ENCODE results near the gene HMCN2. TPM values are rescaled to one million over a fixed set of nuclear protein-coding genes. Genes with fewer than 3 reads are reported as not detected.

The HMCN2 gene
- total and polyA plus RNA-seq, 2 of the 4 experiments (the other 2 are of a cell fraction), result 0.02 TPM; not detected in 1

DNA sequence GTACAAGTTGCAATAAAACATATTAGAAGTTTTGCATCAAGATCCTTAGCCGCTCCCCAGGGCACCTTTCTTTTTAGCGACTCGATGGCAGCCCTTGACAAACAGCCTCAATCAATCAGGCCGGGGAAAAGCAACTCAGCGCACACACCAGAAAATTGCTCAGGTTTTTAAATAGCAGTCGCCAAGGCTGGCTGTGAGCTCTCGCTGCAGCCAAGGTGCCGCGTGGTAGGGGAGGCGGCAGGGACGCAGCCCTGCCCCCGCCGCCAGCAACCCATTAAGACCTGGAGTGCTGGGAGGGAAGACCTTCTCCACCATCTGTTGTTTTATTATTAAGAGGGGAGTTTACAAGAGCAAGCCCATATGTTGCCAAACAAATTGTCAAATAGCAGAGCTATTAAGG is 201.8 kb downstream of the HMCN2 start:
- Histone ChIP-seq H4K91ac (ENCODE audit: insufficient read depth, low read depth, low read length) (no peak overlapping the region), H4K8ac (ENCODE audit: low read depth in 2 of 2, low read length in 2 of 2) (no peak overlapping the region), H2AK9ac (replicated peaks; ENCODE audit: low read depth, low read length, poor library complexity) (no peak overlapping the region), H2BK120ac (ENCODE audit: low read depth, low read length) (no peak overlapping the region), H3K56ac (ENCODE audit: extremely low read depth, insufficient read depth, low read length) (no peak overlapping the region), H2AFZ (replicated peaks; ENCODE audit: low read length, poor library complexity) (no peak overlapping the region), H3K9me1 (ENCODE audit: insufficient read depth, low read length) (no peaks in the 10 kb centered on the region), H2AK5ac (ENCODE audit: low read depth, low read length) (no peak overlapping the region), H3K14ac (replicated peaks; ENCODE audit: low read depth, low read length) (no peak overlapping the region), H3K4me1 (ENCODE audit: control insufficient read depth, insufficient read depth, low read length) (no peaks in the 10 kb centered on the region), H3K23ac (ENCODE audit: low read depth, low read length) (no peak overlapping the region), H3K4me3 (ENCODE audit: insufficient read depth, low read depth, low read length) (no peak overlapping the region), H3K4ac (ENCODE audit: low read depth, low read length) (no peak overlapping the region), H3K9ac (ENCODE audit: low read depth, low read length) (no peak overlapping the region), H4K20me1 (ENCODE audit: insufficient read depth, low read length) (no peaks in the 10 kb centered on the region), H3K79me1 (ENCODE audit: low read depth in 1 of 2, low read length in 2 of 2) (no peaks in the 10 kb centered on the region), H3K18ac (ENCODE audit: low read depth, low read length) (no peak overlapping the region), H3K27me3 (ENCODE audit: control insufficient read depth, insufficient read depth, low read length) (peaks cover 26% of the 10 kb centered on the region), H3K27ac (ENCODE audit: insufficient read depth, low read length) (no peak overlapping the region), H2BK20ac (ENCODE audit: low read depth, low read length) (no peak overlapping the region), H3K4me2 (ENCODE audit: low read depth, low read length) (no peak overlapping the region), H2BK5ac (ENCODE audit: low read depth, low read length, poor library complexity, severe bottlenecking) (no peak overlapping the region), H2BK15ac (ENCODE audit: low read depth, low read length) (no peak overlapping the region), H3K9me3 (ENCODE audit: control insufficient read depth, insufficient read depth, low read length) (no peaks in the 10 kb centered on the region), H3K36me3 (ENCODE audit: control insufficient read depth, insufficient read depth, low read length) (no peaks in the 10 kb centered on the region), H4K5ac (ENCODE audit: low read depth, low read length) (no peak overlapping the region)
- POLR2A ChIA-PET (ENCODE audit: unreplicated experiment), result no interaction called here
- ATAC-seq (ENCODE audit: low read depth), result no peak
- no peak for DNase-seq
- in situ Hi-C loops (cut with MboI; ENCODE audit: low sequenced_read_pairs) (no loop called here), dilution Hi-C loops (cut with HindIII; ENCODE audit: low sequenced_read_pairs, unreplicated experiment) (no loop called here), intact Hi-C loops (cut with micrococcal nuclease) (no loop called here)
- CTCF ChIA-PET, result interaction anchor here (1.3 kb wide), 1 partner anchor 215 kb away, joined by 3 read pairs; no protein-coding TSS in a partner anchor
- no peak for TF ChIP-seq RFX5 (IDR thresholded peaks at IDR 0.05; ENCODE audit: low read depth, low read length)
- TF ChIP-seq, protein P1, sequence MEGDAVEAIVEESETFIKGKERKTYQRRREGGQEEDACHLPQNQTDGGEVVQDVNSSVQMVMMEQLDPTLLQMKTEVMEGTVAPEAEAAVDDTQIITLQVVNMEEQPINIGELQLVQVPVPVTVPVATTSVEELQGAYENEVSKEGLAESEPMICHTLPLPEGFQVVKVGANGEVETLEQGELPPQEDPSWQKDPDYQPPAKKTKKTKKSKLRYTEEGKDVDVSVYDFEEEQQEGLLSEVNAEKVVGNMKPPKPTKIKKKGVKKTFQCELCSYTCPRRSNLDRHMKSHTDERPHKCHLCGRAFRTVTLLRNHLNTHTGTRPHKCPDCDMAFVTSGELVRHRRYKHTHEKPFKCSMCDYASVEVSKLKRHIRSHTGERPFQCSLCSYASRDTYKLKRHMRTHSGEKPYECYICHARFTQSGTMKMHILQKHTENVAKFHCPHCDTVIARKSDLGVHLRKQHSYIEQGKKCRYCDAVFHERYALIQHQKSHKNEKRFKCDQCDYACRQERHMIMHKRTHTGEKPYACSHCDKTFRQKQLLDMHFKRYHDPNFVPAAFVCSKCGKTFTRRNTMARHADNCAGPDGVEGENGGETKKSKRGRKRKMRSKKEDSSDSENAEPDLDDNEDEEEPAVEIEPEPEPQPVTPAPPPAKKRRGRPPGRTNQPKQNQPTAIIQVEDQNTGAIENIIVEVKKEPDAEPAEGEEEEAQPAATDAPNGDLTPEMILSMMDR (conservative IDR thresholded peaks at IDR 0.05; ENCODE audit: low read depth, low read length), result no peak
- no peak for TF ChIP-seq MAFK (IDR thresholded peaks at IDR 0.05; ENCODE audit: low read depth, low read length)
- no peak for TF ChIP-seq SMC3 (IDR thresholded peaks at IDR 0.05; ENCODE audit: low read depth, low read length)
- TF ChIP-seq MAZ (IDR thresholded peaks at IDR 0.05; ENCODE audit: borderline replicate concordance, low read depth, low read length), result no peak
- no peak for TF ChIP-seq CHD1 (IDR thresholded peaks at IDR 0.05; ENCODE audit: low read depth, low read length)
- no peak for TF ChIP-seq MXI1 (IDR thresholded peaks at IDR 0.05; ENCODE audit: borderline replicate concordance, low read depth, low read length)
- no peak for TF ChIP-seq CEBPB (IDR thresholded peaks at IDR 0.05; ENCODE audit: low read depth, low read length)
- no peak for TF ChIP-seq RCOR1 (IDR thresholded peaks at IDR 0.05; ENCODE audit: insufficient replicate concordance, low read length)
- TF ChIP-seq RAD21 (IDR thresholded peaks at IDR 0.05; ENCODE audit: low read length), result no peak
- TF ChIP-seq FOS (IDR thresholded peaks at IDR 0.05; ENCODE audit: low read depth, low read length), result no peak
- TF ChIP-seq BHLHE40 (IDR thresholded peaks at IDR 0.05; ENCODE audit: low read depth, low read length), result no peak
- TF ChIP-seq, protein P2, sequence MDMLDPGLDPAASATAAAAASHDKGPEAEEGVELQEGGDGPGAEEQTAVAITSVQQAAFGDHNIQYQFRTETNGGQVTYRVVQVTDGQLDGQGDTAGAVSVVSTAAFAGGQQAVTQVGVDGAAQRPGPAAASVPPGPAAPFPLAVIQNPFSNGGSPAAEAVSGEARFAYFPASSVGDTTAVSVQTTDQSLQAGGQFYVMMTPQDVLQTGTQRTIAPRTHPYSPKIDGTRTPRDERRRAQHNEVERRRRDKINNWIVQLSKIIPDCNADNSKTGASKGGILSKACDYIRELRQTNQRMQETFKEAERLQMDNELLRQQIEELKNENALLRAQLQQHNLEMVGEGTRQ (IDR thresholded peaks at IDR 0.05; ENCODE audit: low read depth, low read length), result no peak
- no peak for TF ChIP-seq NFE2L2 (IDR thresholded peaks at IDR 0.05; ENCODE audit: low read depth, low read length)
- TF ChIP-seq, protein P3, sequence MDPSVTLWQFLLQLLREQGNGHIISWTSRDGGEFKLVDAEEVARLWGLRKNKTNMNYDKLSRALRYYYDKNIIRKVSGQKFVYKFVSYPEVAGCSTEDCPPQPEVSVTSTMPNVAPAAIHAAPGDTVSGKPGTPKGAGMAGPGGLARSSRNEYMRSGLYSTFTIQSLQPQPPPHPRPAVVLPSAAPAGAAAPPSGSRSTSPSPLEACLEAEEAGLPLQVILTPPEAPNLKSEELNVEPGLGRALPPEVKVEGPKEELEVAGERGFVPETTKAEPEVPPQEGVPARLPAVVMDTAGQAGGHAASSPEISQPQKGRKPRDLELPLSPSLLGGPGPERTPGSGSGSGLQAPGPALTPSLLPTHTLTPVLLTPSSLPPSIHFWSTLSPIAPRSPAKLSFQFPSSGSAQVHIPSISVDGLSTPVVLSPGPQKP (IDR thresholded peaks at IDR 0.05; ENCODE audit: borderline replicate concordance, low read depth, low read length), result no peak
- no peak for TF ChIP-seq POLR2A (IDR thresholded peaks at IDR 0.05; ENCODE audit: low read depth, low read length)
- WGBS, 2 experiments (ENCODE audit: extremely low coverage in 2 of 2, insufficient read length in 1 of 2), result 27% methylated on average over 2 of the region's 13 CpGs; no CpG with 5 or more reads in 1 of the 2 experiments
- BruUV-seq (replicated peaks), result no TSS peak
